ENCODE data around the gene FAM131B. TPM values are rescaled to one million over a fixed set of nuclear protein-coding genes. Genes with fewer than 3 reads are reported as not detected.

Gene FAM131B
- total and polyA plus RNA-seq, 2 of the 8 experiments (the other 6 are each of a cell fraction or from before 2014, with no cell fraction given) = 23.1 to 38.2 TPM

GRCh38 chr7:143329471-143330170, 32.9 kb downstream of the FAM131B start:
- no peaks in the 10 kb centered on the region for H3K79me2 ChIP-seq (ENCODE audit: control insufficient read depth in 1 of 2, insufficient read depth in 2 of 2, low read length in 2 of 2)
- no peak overlapping the region for H3K18ac ChIP-seq (ENCODE audit: extremely low read depth, low read length)
- H3K79me1 ChIP-seq (ENCODE audit: low read depth, low read length) = no peaks in the 10 kb centered on the region
- no peak for DNase-seq (ENCODE audit: low read depth in 1 of 2, low spot score in 2 of 2)
- H4K20me1 ChIP-seq (replicated peaks in 1 of 2; ENCODE audit: control insufficient read depth in 1 of 2, insufficient read depth in 2 of 2, low read length in 2 of 2) = no peaks in the 10 kb centered on the region
- H2BK20ac ChIP-seq (ENCODE audit: low read length) = no peak overlapping the region
- no peak overlapping the region for H3K4ac ChIP-seq (replicated peaks; ENCODE audit: insufficient read length, low read depth, low read length)
- no peak overlapping the region for H3K14ac ChIP-seq (ENCODE audit: insufficient read length)
- no peak overlapping the region for H2BK5ac ChIP-seq (ENCODE audit: low read depth, low read length)
- no peak overlapping the region for H3K9ac ChIP-seq (replicated peaks in 1 of 4; ENCODE audit: extremely low read depth in 1 of 4, low read depth in 3 of 4, low read length in 3 of 4)
- no peaks in the 10 kb centered on the region for H3K4me1 ChIP-seq (replicated peaks in 1 of 4; ENCODE audit: control insufficient read depth in 3 of 4, insufficient read depth in 4 of 4, low read length in 3 of 4)
- no peaks in the 10 kb centered on the region for H3K9me3 ChIP-seq (ENCODE audit: insufficient read depth in 2 of 2, low read depth in 1 of 2, low read length in 1 of 2)
- ChIA-PET CTCF (ENCODE audit: partially characterized antibody) (interaction anchor here (1.0 to 4.2 kb wide), 9 partner anchors 8 to 86 kb away, joined by 3 to 32 read pairs (median 6); partner anchors contain the start of gene EPHA1), POLR2A (ENCODE audit: partially characterized antibody) (interaction anchor here (1.5 to 1.6 kb wide), 2 partner anchors 8 to 20 kb away, joined by 5 to 6 read pairs; no protein-coding TSS in a partner anchor)
- no peak overlapping the region for H3K27ac ChIP-seq (ENCODE audit: low read depth, low read length)
- 84% methylated on average over 10 of the region's 10 CpGs; no CpG with 5 or more reads in 1 of the 2 experiments for WGBS, 2 experiments (ENCODE audit: extremely low coverage in 1 of 2, insufficient coverage in 1 of 2, insufficient read length in 1 of 2, insufficient replicate concordance in 2 of 2, low coverage in 1 of 2, low lambda C conversion rate in 2 of 2, missing lambda C conversion rate in 1 of 2)
- H3K4me2 ChIP-seq (ENCODE audit: insufficient read depth in 1 of 2, low read depth in 2 of 2, low read length in 2 of 2) = no peak overlapping the region
- no peak for FAIRE-seq
- no peaks in the 10 kb centered on the region for H3K27me3 ChIP-seq (replicated peaks in 1 of 4; ENCODE audit: control insufficient read depth in 3 of 4, extremely low read depth in 1 of 4, insufficient read depth in 3 of 4, low read length in 3 of 4)
- H3K56ac ChIP-seq (replicated peaks; ENCODE audit: insufficient read length, low read depth, low read length) = no peak overlapping the region
- H4K8ac ChIP-seq (ENCODE audit: extremely low read depth, insufficient read depth, low read length) = no peak overlapping the region
- no peak overlapping the region for H3K4me3 ChIP-seq (ENCODE audit: extremely low read depth in 1 of 4, insufficient read depth in 2 of 4, low read depth in 3 of 4, low read length in 4 of 4)
- H2AK5ac ChIP-seq (ENCODE audit: low read depth, low read length) = no peak overlapping the region
- H4K5ac ChIP-seq (ENCODE audit: insufficient read length, low read depth, low read length) = no peak overlapping the region
- no peak overlapping the region for H2BK120ac ChIP-seq (replicated peaks; ENCODE audit: low read depth, low read length)
- H2AFZ ChIP-seq (ENCODE audit: low read length) = no peak overlapping the region
- peak; percentile 19 to 55 (median 29); a peak in 3 of 4 replicates for TF ChIP-seq CTCF (IDR thresholded peaks at IDR 0.05; ENCODE audit: control extremely low read depth in 1 of 3, insufficient read depth in 1 of 3, low read depth in 1 of 3, low read length in 3 of 3)
- TF ChIP-seq RAD21 (IDR thresholded peaks at IDR 0.05 in 1 of 2, conservative IDR thresholded peaks at IDR 0.05 in 1 of 2; ENCODE audit: low read depth in 2 of 2, low read length in 2 of 2) = peak; percentile 43 to 44; a peak in 3 of 4 replicates
- TF ChIP-seq SIN3A (conservative IDR thresholded peaks at IDR 0.05 in 1 of 2, IDR thresholded peaks at IDR 0.05 in 1 of 2; ENCODE audit: low read depth in 1 of 2, low read length in 2 of 2) = no peak
- H3K23ac ChIP-seq (ENCODE audit: insufficient read length) = no peak overlapping the region
- H2BK12ac ChIP-seq (ENCODE audit: low read depth, low read length) = no peak overlapping the region
- H3K36me3 ChIP-seq (ENCODE audit: control insufficient read depth in 2 of 4, insufficient read depth in 4 of 4, low read length in 3 of 4) = no peaks in the 10 kb centered on the region
- no peaks in the 10 kb centered on the region for H3K23me2 ChIP-seq (ENCODE audit: low read depth, low read length)
- H2BK15ac ChIP-seq (ENCODE audit: low read length) = no peak overlapping the region
- no peak overlapping the region for H4K91ac ChIP-seq (replicated peaks; ENCODE audit: insufficient read length, low read length)
